Activated naive CD4-positive, alpha-beta T cell treated with anti-CD3 and anti-CD28 coated beads, Interleukin-2, amount 50 U/mL, for 16 hours (primary cell): Measurements from ENCODE around the gene HIC2.
"Not testable (repeated sequence)": the region's sequence is repeated elsewhere in the genome, so short reads cannot be mapped to it uniquely, and the experiment has no call there.

Experiments
- DNase-seq: peaks from one replicate; pipeline ENCODE4 v3.0.0-alpha.2; 2020

Gene HIC2, protein sequence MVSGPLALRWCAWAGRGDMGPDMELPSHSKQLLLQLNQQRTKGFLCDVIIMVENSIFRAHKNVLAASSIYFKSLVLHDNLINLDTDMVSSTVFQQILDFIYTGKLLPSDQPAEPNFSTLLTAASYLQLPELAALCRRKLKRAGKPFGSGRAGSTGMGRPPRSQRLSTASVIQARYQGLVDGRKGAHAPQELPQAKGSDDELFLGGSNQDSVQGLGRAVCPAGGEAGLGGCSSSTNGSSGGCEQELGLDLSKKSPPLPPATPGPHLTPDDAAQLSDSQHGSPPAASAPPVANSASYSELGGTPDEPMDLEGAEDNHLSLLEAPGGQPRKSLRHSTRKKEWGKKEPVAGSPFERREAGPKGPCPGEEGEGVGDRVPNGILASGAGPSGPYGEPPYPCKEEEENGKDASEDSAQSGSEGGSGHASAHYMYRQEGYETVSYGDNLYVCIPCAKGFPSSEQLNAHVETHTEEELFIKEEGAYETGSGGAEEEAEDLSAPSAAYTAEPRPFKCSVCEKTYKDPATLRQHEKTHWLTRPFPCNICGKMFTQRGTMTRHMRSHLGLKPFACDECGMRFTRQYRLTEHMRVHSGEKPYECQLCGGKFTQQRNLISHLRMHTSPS

DNA sequence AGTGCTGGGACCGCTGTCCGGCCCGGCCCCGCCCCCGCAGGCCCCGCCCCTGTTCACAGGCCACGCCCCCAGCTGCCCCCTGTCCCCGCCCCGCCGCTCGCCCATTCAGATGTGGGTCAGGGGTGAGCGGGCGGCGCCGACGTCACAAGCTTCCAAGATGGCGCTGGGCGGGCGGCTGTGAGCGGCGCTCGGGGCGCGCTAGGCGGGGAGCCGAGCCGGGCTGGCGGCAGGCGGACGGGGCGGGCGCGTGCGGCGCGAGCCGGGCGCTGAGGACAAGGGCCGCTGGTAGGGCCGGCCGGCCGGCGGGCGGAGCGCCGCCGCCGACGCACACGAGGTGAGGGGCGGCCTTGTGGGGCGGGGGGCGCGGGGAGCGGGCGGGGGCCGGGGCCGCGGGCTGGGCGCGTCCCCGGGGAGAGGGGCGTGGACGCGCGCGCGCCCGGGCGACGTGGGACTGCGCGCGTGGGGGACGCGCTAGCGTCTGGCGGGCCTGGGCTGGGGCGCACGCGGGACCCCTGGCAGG is at the start of gene HIC2:
TSS of gene HIC2 (plus strand) at position 145 of the 520 bp plus-strand sequence. CDS start 25,461 bp downstream, outside the sequence.
- DNase-seq: peak; percentile 11

DNA sequence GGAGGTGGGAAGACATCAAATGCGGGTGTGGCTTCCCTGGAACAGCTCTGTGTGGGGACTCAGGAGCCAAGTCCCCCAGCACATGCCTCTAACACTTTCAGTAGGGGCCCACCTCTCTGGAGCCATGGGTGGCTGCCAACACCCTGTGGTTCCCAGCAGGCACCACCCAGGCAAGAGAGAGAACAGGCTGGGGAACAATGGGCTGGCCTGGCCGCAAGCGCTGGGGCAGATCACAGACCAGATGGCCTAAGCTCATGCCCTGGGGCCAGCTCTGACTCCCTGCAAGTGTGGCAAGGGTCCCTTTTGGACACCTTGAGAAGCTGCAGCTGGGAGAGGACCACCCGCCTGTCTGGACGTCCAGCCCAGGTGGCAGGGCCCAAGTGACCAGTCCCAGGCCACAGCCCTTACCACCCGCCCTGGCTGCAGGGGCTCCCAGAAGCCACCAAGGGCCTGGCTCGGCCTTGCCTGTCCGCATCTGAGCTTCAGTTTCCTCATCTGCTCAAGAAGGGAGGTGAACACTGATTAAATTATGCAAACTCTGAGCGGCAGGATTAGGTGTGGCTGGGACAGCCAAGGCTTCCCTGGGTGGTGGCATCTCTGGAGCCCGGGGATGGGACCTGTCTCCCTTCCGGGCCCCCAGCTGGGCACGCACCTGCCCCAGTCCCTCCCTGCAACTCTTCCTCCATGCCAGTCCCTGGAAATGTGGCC is 48.4 kb upstream of the HIC2 start:
- not testable (repeated sequence) for DNase-seq

DNA sequence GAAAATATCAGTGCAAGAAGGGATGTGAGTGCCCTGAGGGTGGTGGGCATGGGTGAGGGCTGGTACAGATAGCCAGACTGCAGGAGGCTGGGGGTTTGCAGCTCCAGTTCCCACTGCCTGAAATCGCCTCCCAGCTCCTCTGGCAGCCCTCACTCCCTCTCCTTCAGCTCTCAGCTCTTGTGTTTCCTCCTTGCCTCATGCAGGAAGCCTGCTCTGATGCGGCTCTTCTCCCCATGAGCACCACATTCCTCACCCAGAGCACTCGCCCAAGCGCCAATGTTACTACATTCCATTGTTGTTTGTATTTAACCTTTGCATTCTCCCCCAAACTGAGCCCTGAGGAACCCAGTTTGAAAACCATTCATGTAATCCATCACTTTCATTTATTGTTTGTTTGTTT is 41.3 kb upstream of the HIC2 start:
- DNase-seq: not testable (repeated sequence)

DNA sequence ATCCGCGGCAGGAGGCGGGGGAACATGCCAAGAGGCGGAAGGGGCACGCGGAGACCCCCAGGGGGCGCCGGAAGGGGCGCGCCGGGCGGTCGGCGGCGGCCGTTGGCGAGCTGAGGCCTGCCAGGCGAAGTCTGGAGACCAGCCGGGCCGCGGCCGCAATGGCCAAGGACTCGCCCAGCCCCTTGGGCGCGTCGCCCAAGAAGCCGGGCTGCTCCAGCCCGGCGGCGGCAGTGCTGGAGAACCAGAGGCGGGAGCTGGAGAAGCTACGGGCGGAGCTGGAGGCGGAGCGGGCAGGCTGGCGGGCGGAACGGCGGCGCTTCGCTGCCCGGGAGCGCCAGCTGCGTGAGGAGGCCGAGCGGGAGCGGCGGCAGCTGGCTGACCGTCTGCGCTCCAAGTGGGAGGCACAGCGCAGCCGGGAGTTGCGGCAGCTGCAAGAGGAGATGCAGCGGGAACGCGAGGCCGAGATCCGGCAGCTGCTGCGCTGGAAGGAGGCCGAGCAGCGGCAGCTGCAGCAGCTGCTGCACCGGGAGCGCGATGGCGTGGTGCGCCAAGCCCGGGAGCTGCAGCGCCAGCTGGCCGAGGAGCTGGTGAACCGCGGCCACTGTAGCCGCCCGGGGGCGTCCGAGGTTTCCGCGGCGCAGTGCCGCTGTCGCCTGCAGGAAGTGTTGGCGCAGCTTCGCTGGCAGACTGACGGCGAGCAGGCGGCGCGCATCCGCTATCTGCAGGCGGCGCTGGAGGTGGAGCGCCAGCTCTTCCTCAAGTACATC is 33.3 kb upstream of the HIC2 start, which contains the start of gene RIMBP3B:
TSS of gene RIMBP3B (plus strand) at position 51 of the 767 bp plus-strand sequence. CDS start at position 159, 108 bp downstream.
- not testable (repeated sequence) for DNase-seq

DNA sequence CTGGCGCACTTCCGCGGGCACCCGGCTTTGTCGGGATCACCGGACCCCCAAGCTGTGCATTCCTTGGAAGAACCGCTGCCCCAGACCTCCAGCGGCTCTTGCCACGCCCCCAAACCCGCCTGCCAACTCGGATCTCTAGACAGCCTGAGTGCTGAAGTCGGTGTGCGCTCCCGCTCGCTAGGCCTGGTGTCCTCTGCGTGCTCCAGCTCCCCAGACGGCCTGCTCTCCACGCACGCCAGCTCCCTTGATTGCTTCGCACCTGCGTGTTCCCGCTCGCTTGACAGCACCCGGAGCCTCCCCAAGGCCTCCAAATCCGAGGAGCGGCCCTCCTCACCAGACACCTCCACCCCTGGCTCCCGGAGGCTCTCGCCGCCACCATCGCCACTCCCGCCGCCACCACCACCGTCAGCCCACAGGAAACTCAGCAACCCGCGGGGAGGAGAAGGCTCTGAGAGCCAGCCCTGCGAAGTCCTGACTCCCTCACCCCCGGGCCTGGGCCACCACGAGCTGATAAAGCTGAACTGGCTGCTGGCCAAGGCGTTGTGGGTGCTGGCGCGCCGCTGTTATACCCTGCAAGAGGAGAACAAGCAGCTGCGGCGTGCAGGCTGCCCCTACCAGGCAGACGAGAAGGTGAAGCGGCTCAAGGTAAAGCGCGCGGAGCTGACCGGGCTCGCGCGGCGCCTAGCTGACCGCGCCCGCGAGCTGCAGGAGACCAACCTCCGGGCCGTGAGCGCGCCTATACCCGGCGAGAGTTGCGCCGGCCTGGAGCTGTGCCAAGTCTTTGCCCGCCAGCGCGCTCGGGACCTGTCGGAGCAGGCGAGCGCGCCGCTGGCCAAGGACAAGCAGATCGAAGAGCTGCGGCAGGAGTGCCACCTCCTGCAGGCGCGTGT is 32.5 kb upstream of the HIC2 start:
- not testable (repeated sequence) for DNase-seq

DNA sequence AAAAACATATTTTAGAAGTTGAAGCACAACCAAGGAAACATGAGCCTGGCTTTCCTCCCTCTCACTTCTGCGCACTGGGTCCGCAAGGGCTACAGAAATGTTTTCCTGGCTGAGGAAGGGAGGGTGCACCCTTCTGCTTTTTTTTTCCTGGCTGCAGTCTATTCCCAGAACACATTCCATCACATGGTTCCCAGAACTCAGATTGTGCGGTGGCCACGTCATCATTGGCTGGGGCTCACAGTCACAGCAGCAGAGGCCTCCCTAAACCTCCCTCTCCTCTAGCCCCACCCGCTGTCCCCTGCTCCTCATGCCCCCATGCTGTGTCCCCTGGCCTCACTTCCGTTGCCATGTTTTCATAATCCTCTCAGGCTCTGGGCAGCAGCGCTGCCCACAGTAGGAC is 27.7 kb upstream of the HIC2 start:
- DNase-seq: not testable (repeated sequence)

DNA sequence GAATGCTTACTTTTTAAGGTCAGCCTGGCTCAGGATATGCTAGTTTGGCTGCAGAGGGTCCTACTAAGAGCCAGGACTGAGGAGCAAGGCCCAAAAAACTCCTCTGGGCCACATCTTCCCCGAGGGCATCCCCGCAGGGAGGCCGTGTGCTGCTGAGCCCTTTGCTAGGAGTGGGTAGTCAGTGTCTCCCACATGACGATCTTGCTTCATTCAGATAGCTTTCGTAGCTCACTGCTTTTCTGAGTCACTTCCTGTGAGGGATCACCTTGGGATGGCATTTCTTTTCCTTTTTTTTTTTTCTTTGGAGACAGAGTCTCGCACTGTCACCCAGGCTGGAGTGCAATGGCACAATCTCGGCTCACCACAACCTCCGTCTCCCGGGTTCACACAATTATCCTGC is 27.2 kb upstream of the HIC2 start:
- not testable (repeated sequence) for DNase-seq

DNA sequence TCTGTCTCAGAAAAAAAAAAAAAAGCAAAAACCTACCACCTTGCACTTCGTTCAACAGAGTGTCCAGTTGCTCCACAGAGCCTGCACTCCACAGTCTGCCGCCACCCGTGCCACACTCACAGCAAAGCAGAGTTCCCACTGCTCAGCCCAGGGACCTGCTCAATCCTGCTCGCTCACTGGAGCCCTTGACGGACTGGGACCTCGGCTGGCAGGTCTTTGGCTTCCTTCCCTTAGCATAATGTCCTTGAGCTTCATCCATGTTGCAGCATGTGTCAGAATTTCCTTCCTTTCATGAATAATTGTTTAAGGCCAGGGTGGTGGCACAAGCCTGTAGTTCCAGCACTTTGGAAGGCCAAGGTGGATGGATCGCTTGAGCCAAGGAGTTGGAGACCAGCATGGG is 22.6 kb upstream of the HIC2 start:
- DNase-seq: not testable (repeated sequence)

DNA sequence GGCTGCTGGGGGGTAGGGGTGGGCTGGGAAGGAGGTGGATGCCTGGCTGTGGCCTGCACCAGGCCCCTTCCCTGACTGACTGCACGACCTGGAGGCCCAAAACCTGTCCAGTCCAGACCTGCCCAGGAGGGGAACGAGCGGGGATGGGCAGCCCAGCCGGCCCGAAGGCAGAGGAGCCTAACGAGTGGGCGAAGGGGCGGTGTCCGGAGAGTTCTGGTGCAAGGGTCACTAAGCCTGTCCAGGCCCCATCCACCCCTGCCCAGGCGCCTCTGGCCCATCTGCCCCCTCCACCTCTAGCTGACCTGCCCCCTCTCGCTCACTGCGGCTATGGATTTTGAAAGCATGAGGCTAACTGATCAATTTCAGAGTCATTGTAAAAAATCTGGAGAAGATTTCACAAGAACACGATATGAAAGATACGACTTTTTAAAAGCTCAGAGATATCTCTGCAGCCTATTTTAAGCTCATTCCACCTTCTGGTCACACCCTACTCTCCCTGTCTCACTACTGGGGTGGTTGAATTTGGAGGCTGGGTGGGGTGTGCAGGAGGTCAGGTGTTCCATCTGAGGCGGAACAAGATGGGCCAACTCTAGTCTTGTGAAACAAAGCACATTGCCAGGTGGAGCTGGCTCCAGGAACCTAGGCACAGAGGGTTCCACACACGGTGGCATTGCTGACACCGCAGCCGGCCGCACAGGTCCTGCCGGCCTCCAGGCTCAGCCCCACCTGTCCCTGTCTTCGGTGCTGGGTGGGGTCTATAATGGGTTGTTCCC is 15.8 kb upstream of the HIC2 start:
- not testable (repeated sequence) for DNase-seq

DNA sequence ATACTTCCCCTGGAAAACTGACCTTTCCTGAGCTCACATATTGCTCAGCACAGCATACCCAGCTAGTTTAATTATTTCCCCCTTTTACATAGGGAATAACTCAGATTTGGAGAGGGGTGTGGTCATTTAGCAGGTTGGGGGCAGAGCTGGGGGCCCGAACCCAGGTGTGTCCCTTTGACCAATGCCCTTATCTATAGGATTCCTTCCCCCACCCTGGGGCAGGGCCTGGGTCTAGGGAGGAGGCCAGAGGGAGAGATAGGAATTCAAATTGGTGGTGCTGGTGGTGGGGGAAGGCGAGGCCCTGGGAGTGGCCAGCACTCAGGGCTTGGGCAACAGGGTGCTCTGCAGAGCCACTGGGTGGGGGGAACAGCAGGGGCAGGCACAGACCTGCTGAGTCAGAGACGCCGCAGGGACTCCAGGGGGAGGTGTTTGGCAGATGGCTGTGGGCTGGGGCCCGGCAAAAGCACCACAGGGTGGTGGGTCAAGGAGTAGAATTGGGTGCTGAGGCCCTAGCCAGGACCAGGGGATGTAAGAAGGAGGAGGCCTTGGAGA is 14.3 kb upstream of the HIC2 start:
- DNase-seq: not testable (repeated sequence)

DNA sequence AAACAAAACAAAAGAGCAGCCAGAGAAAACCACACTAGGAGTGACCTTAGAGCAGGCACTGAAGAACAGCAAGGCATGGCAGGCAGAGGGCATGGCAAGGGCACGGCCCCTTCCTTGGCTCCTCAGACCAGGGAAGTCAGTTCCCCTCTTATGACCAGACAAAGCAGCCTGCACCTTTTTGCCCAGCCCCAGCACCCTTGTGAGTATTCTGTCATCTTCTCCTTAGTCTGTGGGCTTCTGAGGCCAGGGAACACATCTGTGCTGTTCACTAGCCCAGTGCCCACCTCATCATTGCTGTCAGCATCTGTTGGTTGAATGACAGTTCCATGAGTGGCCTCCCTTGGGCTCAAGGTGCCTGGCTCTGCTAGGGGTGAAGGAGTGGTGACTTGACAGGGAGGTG is 10.0 kb upstream of the HIC2 start:
- not testable (repeated sequence) for DNase-seq

DNA sequence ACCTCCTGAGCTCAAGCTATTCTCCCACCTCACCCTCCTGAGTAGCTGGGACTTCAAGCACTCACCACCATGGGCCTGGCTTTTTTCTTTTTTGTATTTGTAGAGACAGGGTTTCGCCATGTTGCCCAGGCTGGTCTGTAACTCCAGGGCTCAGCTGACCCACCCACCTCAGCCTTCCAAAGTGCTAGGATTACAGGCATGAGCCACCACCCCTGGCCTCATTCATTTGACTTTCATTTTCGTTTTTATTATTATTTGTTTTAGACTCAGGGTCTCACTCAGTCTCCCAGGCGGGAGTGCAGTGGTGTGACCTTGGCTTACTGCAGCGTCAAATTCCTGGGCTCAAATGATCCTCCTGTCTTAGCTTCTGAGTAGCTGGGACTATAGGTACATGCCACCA is 9.4 kb upstream of the HIC2 start:
- not testable (repeated sequence) for DNase-seq

DNA sequence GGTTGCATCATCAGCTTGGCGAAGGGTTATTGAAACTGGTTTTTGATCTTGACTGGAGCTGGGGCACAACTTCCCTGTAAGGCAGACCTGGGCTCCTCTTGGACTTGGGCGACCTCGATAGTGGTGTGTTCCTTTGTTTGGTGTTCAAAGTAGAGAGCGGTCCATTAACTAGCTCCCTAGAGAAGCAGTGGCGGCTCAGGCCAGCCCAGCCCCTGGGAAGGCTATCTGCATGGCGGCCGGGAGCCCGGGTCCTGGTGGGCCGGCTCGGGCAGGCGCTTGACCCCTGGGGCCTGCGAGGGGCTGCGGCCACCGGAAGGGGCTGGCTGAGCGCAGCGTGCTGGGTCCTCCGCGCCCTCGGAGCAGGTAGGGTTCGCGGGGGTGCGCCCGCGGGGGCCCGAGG is 796 bp upstream of the HIC2 start:
- not testable (repeated sequence) for DNase-seq

DNA sequence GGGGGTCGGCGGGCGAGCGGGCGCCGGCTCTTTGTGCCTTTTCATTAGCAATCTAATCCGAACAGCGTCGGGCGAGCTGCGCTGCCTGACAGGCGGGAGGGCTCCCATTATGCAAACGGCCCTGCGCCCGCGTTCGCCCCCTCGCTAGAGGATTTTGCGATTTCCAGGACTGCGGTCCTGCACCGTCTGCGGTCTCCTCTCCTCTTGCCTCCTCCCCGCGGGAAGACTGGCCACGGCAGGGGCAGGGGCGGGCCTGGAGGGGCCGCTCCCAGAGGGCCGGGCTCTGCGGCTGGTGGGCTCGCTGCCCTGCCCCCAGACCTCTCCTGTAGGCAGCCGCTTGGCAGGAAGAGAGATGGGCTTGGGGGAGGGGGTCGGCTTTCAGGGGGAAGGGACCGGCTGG is 682 bp downstream of the HIC2 start:
- DNase-seq: peak; percentile 13

DNA sequence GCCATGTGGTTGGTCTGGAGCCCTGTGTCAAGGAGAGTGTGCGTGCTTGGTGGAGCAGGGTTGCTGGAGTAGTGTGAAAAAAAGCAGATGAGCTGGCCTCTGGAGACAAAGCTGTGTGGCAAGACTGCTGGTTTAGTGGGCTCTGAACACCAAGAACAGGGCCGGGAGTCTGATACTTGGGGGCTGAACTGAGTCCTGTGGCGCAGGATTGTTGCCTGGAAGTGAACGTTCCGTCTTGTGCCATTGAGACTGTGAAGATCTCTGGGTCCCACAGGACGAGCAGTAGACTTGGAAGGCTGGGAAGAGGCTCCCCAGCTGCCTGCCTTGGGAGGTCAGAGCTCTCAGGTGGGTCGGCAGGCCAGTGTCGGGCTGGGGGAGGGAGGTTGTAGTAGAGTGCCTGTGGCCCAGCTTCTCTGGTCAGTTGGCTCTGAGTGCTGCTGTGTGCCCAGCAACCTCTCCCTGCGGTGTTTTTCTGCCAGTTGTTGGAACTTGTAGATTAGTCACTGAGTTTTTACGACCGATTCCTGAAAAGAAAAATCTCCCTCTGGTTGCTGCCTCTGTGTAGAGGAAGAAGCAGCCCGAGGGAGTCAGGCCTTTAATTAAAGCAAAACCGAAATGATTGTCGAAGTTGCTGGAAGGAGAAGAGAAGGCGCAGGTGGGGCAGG is 1.9 kb downstream of the HIC2 start:
- not testable (repeated sequence) for DNase-seq

DNA sequence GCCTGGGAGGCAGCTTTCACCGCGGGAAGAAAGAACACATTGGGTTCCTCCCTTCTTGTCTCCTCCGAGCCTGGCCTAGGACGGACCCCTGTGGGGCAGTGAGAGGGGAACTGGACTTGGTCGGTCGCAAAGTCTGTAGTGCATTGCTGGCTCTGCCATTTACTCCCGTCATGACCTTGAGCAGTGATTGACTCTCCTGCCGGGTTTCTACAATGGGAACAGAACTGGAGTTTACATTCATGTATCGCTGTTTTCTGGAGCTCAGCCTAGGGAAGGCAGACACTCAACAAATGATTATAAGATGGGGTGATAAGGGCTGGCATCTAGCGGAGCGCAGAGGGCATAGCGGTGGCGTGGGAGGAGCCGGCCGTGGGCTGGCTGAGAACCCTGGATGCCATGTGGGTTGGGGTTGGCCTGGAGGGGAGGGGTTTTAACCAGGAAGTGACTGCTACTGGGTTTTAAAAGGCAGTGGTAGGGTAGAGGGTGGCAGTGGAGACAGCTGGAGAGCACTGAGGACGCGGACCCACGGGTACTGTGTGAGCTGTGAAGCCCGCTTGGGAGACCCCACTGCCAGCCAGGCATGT is 3.1 kb downstream of the HIC2 start:
- not testable (repeated sequence) for DNase-seq

DNA sequence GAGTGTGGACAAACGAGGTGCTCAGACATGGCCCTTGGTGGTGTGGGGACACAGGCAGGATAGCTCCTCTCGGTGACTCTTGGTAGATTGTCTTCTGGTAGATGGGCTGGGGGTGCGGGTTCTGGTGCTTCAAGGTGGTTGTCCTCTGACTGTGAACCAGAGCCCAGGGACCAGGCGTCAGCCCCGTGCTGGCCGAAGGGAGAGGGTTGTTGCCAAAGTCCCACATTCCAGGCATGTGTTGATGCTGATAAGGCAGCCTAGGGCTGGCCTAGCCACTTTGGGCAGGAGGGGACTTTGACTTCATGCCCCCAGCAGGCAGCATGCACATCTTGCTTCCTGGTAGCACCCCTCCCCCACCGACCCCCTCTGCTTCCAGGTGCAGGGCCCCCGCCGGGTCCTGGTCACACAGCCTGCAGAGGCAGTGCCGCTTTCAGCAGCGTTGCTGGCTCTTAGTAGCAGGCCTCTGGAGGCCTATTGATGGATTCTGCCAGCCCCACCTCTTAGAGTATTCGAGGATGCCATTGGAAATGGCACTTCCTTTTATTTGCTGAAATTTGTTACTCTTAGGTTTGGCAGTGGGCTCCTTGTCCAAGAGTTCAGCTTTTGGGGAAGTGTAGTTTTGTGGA is 7.0 kb downstream of the HIC2 start:
- not testable (repeated sequence) for DNase-seq

DNA sequence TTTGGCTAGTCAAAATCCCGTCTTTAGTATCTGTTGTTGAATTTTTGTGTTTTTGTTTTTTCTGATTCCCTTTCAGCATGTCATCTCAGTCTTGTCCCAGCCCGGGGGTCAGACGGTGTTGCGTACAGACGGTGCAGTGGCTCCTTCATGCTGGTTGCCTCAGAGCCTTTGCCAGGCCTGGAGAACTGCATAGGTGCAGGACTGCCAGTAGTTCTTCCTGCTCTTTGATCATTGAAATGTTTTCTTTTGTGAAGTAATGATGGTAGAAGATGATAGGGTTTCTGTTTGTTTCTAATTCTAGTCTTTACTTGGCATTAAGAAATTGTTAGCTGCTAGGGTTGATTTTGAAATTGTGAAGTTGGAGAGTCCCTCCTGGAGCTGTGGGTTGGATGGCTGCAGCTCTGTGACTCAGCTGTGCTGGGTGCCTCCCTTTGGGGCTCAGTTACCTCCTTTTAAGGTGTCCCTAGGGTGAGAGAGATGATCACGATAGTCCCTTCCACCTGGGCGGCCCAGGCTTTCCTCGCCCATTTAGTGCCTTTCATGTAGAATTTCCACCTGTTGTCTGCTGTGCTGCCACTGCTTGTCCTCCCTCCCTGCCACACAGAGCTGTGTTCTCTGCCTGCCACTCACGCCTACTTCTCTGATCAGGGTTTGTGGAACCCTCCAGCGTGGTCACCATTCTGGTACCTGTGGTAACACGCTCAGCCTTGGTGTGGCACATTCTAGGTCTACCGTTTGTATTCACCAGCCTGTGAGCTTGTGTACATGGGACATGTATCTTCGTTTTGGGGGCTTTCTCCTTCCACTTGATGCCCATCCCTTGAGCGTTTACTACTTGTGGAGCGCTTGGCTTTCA is 17.4 kb downstream of the HIC2 start:
- DNase-seq: not testable (repeated sequence)
